ENCODE measurements around the gene TRIM63.

DNA sequence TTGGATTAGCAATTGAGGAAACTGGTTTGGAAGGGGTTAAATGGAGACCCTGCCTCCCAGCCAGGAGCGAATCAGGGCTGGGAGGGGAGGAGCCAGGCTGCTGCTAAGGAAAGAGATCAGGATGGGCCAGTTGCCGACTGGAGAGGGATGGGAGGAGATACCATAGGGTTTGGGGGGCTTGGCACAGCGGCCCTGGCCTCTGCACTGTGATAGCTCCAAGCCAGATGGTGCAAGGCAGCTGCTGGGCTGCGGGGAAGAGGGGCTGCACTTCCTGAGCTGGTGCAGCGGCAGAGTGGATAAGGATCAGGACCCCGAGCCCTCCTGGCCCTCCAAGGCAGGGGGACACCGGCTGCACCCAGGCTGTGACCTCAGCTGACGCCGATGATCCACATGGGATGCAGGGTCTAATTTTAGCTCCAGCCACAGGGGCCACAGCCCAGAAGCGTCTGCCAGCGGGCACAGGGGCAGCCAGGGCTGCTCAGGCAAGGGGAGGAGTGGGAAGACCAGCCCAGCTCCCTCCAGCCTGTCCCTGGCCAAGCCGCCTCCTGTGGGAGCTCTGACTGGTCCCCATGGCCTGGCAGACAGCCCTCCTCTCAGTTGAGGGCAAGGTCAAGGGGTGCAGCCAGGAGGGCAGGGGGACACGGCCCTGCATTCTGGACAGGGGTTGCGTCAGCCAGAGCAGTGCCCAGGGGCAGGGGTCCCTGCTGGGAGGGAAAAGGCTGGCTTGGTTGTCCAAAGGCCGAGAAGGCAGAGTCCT is 45.6 kb downstream of the TRIM63 start, which contains the start of gene EXTL1:
- TF ChIP-seq, protein P1, sequence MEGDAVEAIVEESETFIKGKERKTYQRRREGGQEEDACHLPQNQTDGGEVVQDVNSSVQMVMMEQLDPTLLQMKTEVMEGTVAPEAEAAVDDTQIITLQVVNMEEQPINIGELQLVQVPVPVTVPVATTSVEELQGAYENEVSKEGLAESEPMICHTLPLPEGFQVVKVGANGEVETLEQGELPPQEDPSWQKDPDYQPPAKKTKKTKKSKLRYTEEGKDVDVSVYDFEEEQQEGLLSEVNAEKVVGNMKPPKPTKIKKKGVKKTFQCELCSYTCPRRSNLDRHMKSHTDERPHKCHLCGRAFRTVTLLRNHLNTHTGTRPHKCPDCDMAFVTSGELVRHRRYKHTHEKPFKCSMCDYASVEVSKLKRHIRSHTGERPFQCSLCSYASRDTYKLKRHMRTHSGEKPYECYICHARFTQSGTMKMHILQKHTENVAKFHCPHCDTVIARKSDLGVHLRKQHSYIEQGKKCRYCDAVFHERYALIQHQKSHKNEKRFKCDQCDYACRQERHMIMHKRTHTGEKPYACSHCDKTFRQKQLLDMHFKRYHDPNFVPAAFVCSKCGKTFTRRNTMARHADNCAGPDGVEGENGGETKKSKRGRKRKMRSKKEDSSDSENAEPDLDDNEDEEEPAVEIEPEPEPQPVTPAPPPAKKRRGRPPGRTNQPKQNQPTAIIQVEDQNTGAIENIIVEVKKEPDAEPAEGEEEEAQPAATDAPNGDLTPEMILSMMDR (conservative IDR thresholded peaks at IDR 0.05; ENCODE audit: low read depth, low read length) = no peak
- no peak for TF ChIP-seq EZH2 (IDR thresholded peaks at IDR 0.05; ENCODE audit: borderline replicate concordance, low read depth, low read length, poor library complexity, severe bottlenecking)

Measured in A673 (cell line).